ENCODE measurements around the gene ABI1. TPM values are rescaled to one million over a fixed set of nuclear protein-coding genes. Genes with fewer than 3 reads are reported as not detected.
"Not testable (repeated sequence)": the region's sequence is repeated elsewhere in the genome, so short reads cannot be mapped to it uniquely, and the experiment has no call there.

The ABI1 gene
- total and polyA plus RNA-seq, 8 donors = 13.0 to 30.0 (median 18.2) TPM

DNA sequence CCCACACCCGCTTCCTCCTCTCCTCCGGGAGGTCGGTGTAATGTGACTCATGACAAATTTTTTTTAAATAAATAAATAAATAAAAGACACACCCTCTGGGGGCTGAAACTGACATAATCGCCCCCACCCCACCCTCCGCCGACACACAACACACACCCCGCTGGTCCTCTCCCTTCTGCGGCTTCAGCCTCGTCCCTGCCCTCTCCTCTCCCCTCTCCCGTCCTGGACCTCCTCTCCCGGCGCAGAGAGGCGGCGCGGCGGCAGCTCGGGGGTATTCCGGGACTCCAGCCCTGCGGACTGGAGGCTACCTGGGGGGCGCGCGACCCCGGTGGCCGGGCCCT, 686 bp downstream of the ABI1 start:
- Histone ChIP-seq H3K36me3 (no peaks in the 10 kb centered on the region), H3K27ac (peak overlapping the region; percentile 91 to 99 (median 96)), H3K9me3 (no peaks in the 10 kb centered on the region), H3K27me3 (no peaks in the 10 kb centered on the region), H3K4me1 (peaks cover 2 to 28% (median 12%) of the 10 kb centered on the region in 3 donors), H3K4me3 (peak overlapping the region; percentile 67 to 98 (median 96))
- ATAC-seq = peak; percentile 31 to 54 (median 44)
- 0 to 1% methylated on average over 24 of the region's 24 CpGs for WGBS, 2 donors
- TF ChIP-seq, protein P1, sequence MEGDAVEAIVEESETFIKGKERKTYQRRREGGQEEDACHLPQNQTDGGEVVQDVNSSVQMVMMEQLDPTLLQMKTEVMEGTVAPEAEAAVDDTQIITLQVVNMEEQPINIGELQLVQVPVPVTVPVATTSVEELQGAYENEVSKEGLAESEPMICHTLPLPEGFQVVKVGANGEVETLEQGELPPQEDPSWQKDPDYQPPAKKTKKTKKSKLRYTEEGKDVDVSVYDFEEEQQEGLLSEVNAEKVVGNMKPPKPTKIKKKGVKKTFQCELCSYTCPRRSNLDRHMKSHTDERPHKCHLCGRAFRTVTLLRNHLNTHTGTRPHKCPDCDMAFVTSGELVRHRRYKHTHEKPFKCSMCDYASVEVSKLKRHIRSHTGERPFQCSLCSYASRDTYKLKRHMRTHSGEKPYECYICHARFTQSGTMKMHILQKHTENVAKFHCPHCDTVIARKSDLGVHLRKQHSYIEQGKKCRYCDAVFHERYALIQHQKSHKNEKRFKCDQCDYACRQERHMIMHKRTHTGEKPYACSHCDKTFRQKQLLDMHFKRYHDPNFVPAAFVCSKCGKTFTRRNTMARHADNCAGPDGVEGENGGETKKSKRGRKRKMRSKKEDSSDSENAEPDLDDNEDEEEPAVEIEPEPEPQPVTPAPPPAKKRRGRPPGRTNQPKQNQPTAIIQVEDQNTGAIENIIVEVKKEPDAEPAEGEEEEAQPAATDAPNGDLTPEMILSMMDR (IDR thresholded peaks at IDR 0.05) = no peak
- DNase-seq = peak in 5 of 6 donors; percentile 45 to 79 (median 66)
- no peak for FAIRE-seq
- intact Hi-C loops (cut with DNase I) = no loop called here

DNA sequence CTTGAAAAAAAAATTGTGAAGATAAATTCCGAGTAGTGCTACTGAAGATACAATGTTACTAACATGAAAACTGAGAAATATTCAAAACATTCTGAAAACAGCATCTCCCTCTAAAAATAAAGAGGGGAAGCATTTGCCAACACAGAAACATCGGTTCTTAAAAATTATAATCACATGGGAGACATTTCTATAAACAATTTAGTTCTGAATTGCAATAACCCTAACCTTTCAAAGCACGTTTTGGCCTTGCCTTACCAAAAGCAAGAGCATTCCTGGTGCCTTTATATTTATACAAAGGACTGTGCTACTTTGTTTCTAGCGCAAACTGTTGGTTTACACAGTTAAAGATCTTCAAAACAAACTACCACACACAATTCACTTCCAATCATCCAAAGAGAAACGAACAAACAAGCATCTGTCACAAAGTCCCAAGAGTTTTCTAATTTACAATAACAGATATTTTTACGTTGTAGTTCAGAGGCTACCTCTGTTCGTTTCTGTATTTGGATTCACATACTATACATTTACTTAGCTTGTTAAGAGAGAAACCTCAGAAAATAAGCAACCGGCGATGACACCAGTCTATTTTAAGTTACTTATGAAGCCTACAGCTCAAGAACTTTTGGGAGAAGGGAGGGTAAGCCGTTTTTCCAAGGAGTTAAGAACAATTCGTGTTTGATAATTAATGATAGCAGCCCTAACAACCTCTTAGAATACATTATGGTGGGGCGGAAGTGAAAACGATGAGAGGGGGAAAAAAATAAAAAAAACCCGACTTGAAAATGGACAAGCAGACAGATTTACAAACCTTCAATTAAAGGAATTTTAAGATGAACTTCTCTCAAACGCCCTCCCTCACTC, 1.3 kb downstream of the ABI1 start:
- TF ChIP-seq, protein P1 (IDR thresholded peaks at IDR 0.05) = no peak
- FAIRE-seq (no peak), ATAC-seq (no peak), DNase-seq (no peak)
- peaks cover 8 to 29% (median 12%) of the 10 kb centered on the region in 3 donors for H3K4me1 ChIP-seq
- H3K27ac ChIP-seq = peak overlapping the region; percentile 91 to 99 (median 96)
- no peaks in the 10 kb centered on the region for H3K27me3 ChIP-seq
- no peaks in the 10 kb centered on the region for H3K9me3 ChIP-seq
- H3K36me3 ChIP-seq = no peaks in the 10 kb centered on the region
- peak overlapping the region; percentile 67 to 98 (median 96) for H3K4me3 ChIP-seq
- intact Hi-C loops (cut with DNase I) = no loop called here
- 1% methylated on average over 15 of the region's 15 CpGs for WGBS, 2 donors

GRCh38 chr10:26858707-26859034, 2.1 kb downstream of the ABI1 start:
- H3K4me3 ChIP-seq = peak overlapping the region in 2 of 4 donors; percentile 67 to 98
- DNase-seq (no peak), FAIRE-seq (no peak), ATAC-seq (no peak)
- peak overlapping the region in 2 of 4 donors; percentile 98 to 99 for H3K27ac ChIP-seq
- H3K9me3 ChIP-seq = no peaks in the 10 kb centered on the region
- no peaks in the 10 kb centered on the region for H3K27me3 ChIP-seq
- intact Hi-C loops (cut with DNase I) = no loop called here
- TF ChIP-seq, protein P1 (IDR thresholded peaks at IDR 0.05) = no peak
- 17 to 27% methylated on average over 2 of the region's 2 CpGs for WGBS, 2 donors
- no peaks in the 10 kb centered on the region for H3K36me3 ChIP-seq
- H3K4me1 ChIP-seq = peaks cover 15 to 36% (median 17%) of the 10 kb centered on the region in 3 donors

DNA sequence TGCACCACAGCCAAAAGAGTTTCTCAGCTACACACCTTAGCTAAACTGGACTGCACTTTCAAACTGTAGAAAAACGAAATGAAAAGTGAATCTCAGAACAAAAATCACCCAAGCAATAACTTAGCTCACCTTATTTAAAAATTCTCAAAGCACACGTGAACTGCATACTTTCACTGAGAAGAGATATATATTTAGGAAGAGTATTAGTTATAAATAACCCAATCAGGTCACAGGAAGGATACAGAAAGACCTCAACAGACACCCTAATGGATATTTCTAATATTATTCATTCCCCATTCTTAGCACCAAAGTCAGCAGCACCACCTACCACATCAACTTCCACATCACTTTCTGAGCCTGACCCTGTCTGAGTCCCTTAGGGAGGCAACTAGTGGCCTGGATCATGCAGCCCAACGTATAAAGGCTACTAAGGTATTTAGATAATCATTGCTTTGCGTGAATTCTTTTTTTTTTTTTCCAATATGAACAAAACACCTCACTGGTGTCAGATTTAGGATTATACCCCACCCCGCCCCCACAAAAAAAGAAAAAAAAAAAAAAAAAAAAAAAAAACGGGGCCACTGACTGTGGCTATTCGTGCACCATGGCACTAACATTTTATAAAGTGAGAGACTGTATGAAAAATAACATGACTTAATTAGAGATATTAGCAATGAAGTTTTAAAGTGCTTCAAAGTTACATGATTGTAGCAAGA, 2.6 kb downstream of the ABI1 start:
- no peak for FAIRE-seq
- Histone ChIP-seq H3K4me3 (no peak overlapping the region), H3K9me3 (no peaks in the 10 kb centered on the region), H3K36me3 (no peaks in the 10 kb centered on the region), H3K27ac (peak overlapping the region in 1 of 4 donors; percentile 99), H3K27me3 (no peaks in the 10 kb centered on the region), H3K4me1 (peaks cover 15 to 36% (median 17%) of the 10 kb centered on the region in 3 donors)
- intact Hi-C loops (cut with DNase I) = no loop called here
- no peak for ATAC-seq
- 28 to 33% methylated on average over 7 of the region's 7 CpGs for WGBS, 2 donors
- DNase-seq = no peak
- TF ChIP-seq, protein P1 (IDR thresholded peaks at IDR 0.05) = no peak

- H3K27me3 ChIP-seq; ATAC-seq; H3K9me3 ChIP-seq; H3K27ac ChIP-seq; intact Hi-C loops (cut with DNase I); H3K36me3 ChIP-seq; FAIRE-seq; DNase-seq; H3K4me3 ChIP-seq: not testable (repeated sequence)
- peaks cover 15 to 36% (median 17%) of the 10 kb centered on the region in 3 donors for H3K4me1 ChIP-seq
Measured at GRCh38 chr10:26857553-26857952, 3.2 kb downstream of the ABI1 start.

All from pancreas (tissue), 10 donors.